22Rv1 (cell line): Measurements from ENCODE around the gene RSU1.

Source experiments
- CTCF ChIP-seq: fragments of 450-650 bp; IDR thresholded peaks from 2 replicates; pipeline ENCODE4 v1.5.1; 2017; ENCODE audit warnings: mild to moderate bottlenecking
- ZFX ChIP-seq: fragments of 450-650 bp; IDR thresholded peaks from 2 replicates; pipeline ENCODE4 v1.6.1; 2017; ENCODE audit warnings: antibody characterized with exemption, borderline replicate concordance

- TF ChIP-seq CTCF (no peak), ZFX (no peak)
Observed at GRCh38 chr10:16662923-16663322, 154.3 kb downstream of the RSU1 start.
